ENCODE data around the gene NMRAL1. TPM values are rescaled to one million over a fixed set of nuclear protein-coding genes. Genes with fewer than 3 reads are reported as not detected.

The NMRAL1 gene
- total and polyA plus RNA-seq, 2 donors (not counting 1 experiment from before 2014, with no cell fraction given), result 48.6 to 68.8 TPM

DNA sequence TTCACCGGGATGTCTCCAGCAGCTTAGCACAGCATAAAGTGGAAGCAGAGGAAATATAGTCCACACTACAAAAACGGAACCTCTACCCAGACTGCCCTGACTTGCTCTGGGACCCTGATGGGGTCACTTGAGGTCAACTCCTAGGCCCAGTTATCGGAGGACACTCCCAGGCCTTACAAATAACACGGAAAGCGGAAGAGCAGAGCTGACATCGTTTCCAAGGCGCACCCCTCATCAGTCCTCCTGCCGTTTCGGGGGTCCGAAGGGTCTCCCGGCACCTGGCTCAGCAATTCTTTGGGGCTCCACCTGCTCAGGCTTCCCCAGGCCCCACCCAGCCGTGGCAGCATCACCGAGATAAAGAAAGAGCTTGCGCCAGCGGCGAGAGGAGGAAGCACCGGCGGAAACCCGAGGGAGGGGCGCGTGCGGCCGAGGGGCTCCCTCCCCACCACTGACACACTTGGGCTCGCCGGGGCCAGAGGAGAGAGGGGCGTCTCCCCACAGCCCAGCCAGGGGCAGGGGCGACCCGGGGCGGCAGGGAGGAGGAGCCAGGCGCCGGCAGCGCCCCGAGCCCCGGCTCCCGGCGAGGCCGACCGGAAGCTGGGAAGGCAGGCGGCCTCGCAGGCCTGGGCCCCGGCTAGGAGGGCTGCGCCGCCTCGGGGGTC lies 58.8 kb downstream of the NMRAL1 start:
- H3K27ac Mint-ChIP-seq, result peak overlapping the region; percentile 95
- H3K4me3 ChIP-seq (ENCODE audit: control extremely low read depth in 1 of 5, extremely low read depth in 1 of 5, insufficient read depth in 1 of 5, low read depth in 2 of 5, low read length in 4 of 5), result peak overlapping the region; percentile 62 to 94 (median 78)
- H2AFZ ChIP-seq (ENCODE audit: insufficient read depth, low read depth, low read length, poor library complexity, severe bottlenecking), result peak overlapping the region; percentile 43

More for the DNA sequence above, 58.8 kb downstream of the NMRAL1 start:
- H3K4me1 ChIP-seq (ENCODE audit: control insufficient read depth in 2 of 2, insufficient read depth in 2 of 2, low read length in 2 of 2), result peaks cover 24 to 35% of the 10 kb centered on the region in 2 donors
- intact Hi-C loops (cut with micrococcal nuclease), result loop anchor here (1.0 to 5.0 kb wide), 9 partner anchors 10 to 698 kb away; partner anchors contain the start of genes DNAJA3, HMOX2, MGRN1 and PAM16
- DNase-seq (peak; percentile 84), ATAC-seq (ENCODE audit: low read depth) (peak; percentile 21)
- peak overlapping the region; percentile 91 to 95 for H3K27ac ChIP-seq (ENCODE audit: low read length in 2 of 2)
- TF ChIP-seq EZH2 (IDR thresholded peaks at IDR 0.05; ENCODE audit: borderline replicate concordance, insufficient read depth, low read depth, low read length, poor library complexity, severe bottlenecking), result no peak
- TF ChIP-seq, protein P1, sequence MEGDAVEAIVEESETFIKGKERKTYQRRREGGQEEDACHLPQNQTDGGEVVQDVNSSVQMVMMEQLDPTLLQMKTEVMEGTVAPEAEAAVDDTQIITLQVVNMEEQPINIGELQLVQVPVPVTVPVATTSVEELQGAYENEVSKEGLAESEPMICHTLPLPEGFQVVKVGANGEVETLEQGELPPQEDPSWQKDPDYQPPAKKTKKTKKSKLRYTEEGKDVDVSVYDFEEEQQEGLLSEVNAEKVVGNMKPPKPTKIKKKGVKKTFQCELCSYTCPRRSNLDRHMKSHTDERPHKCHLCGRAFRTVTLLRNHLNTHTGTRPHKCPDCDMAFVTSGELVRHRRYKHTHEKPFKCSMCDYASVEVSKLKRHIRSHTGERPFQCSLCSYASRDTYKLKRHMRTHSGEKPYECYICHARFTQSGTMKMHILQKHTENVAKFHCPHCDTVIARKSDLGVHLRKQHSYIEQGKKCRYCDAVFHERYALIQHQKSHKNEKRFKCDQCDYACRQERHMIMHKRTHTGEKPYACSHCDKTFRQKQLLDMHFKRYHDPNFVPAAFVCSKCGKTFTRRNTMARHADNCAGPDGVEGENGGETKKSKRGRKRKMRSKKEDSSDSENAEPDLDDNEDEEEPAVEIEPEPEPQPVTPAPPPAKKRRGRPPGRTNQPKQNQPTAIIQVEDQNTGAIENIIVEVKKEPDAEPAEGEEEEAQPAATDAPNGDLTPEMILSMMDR (IDR thresholded peaks at IDR 0.05), result no peak
- H3K9me3 ChIP-seq (ENCODE audit: control extremely low read depth in 1 of 3, control insufficient read depth in 2 of 3, insufficient read depth in 1 of 3, low read length in 2 of 3), result no peaks in the 10 kb centered on the region
- H3K9ac ChIP-seq (ENCODE audit: low read length), result peak overlapping the region; percentile 95
- no peaks in the 10 kb centered on the region for H3K27me3 ChIP-seq (replicated peaks in 1 of 4; ENCODE audit: control extremely low read depth in 1 of 4, control insufficient read depth in 3 of 4, insufficient read depth in 4 of 4, low read length in 3 of 4)
- Mint-ChIP-seq H3K4me1 (peaks cover 31% of the 10 kb centered on the region), H3K4me3 (peak overlapping the region; percentile 96), H3K9me3 (ENCODE audit: insufficient read depth) (no peaks in the 10 kb centered on the region), H3K27me3 (no peaks in the 10 kb centered on the region)
- WGBS (ENCODE audit: insufficient coverage), result under 1% methylated on average over 39 of the region's 44 CpGs
- peaks cover 51% of the 10 kb centered on the region for H4K20me1 ChIP-seq (ENCODE audit: control insufficient read depth, insufficient read depth, low read length, poor library complexity, severe bottlenecking)
- H3K36me3 ChIP-seq (replicated peaks in 1 of 2; ENCODE audit: control extremely low read depth in 1 of 2, control insufficient read depth in 1 of 2, extremely low read depth in 1 of 2, insufficient read depth in 2 of 2, low read length in 1 of 2), result peaks cover 0 to 27% of the 10 kb centered on the region in 2 experiments
- POLR2A ChIA-PET, result interaction anchor here (0.6 to 1.2 kb wide), 6 partner anchors 13 to 142 kb away, joined by 3 to 4 read pairs (median 4); partner anchors contain the start of gene TFAP4
- peaks cover 51% of the 10 kb centered on the region for H3K79me2 ChIP-seq (ENCODE audit: control insufficient read depth, insufficient read depth, low read length)
- CTCF ChIA-PET, result interaction anchor here (0.8 to 10.7 kb wide), 6 partner anchors 13 to 201 kb away, joined by 3 to 108 read pairs (median 6); no protein-coding TSS in a partner anchor
- peak overlapping the region; percentile 78 for H3K4me2 ChIP-seq (replicated peaks; ENCODE audit: low read depth, low read length, poor library complexity, severe bottlenecking)

All from B cell (primary cell).